GM12878 (cell line): Measurements from ENCODE around the gene DIPK1A. TPM values are rescaled to one million over a fixed set of nuclear protein-coding genes. Genes with fewer than 3 reads are reported as not detected.

ENCODE experiments used
- ATAC-seq: fragments of 200-7000 bp; cut with Tn5 transposase; 3 replicates; pipeline ENCODE4 v1.9.1; 2020; ENCODE audit warnings: mild to moderate bottlenecking, moderate library complexity
- BruUV-seq: library from RNA; stranded (reverse); fragments of 400-500 nt; replicated peaks from 2 replicates; lab custom pipeline; 2021; lab: Mats Ljungman, UMichigan
- CTCF ChIA-PET: fragments of 300-600 bp; sonication (Branson Sonifier 250); formaldehyde crosslinking; extraction: SDS; loops from one replicate; lab custom pipeline; 2021; ENCODE audit warnings: inconsistent platforms; lab: Yijun Ruan, JAX
- POLR2A ChIA-PET: fragments of 350-600 bp; formaldehyde crosslinking; extraction: SDS; loops from one replicate; lab custom pipeline; 2021; ENCODE audit warnings: inconsistent platforms; lab: Charles Lee
- RAD21 ChIA-PET: fragments of 300-600 bp; sonication (Branson Sonifier 250); formaldehyde crosslinking; loops from one replicate; lab custom pipeline; 2023; ENCODE audit warnings: antibody characterized with exemption; ENCODE audit not compliant: unreplicated experiment; lab: Charles Lee
- SMC1A ChIA-PET: fragments of 300-600 bp; sonication (Branson Sonifier 250); formaldehyde crosslinking; loops from one replicate; lab custom pipeline; 2023; ENCODE audit not compliant: unreplicated experiment, uncharacterized antibody; lab: Charles Lee
- DNase-seq: peaks from one replicate; pipeline ENCODE4 v3.0.0-alpha.2; 2011; ENCODE audit warnings: low read depth, low spot score
- FAIRE-seq: peaks from 3 replicates; lab custom pipeline; 2011; peaks lifted over from hg19 to GRCh38; lab: Jason Lieb, UNC
- H2AFZ ChIP-seq: 2 replicates; pipeline ENCODE4 v1.6.0; 2011; ENCODE audit warnings: low read depth, low read length, control low read depth; ENCODE audit not compliant: control insufficient read depth
- H3K27ac ChIP-seq: 2 replicates; pipeline ENCODE4 v1.5.1; 2011; ENCODE audit warnings: control low read depth; ENCODE audit not compliant: control insufficient read depth, insufficient read depth
- H3K27me3 ChIP-seq, 2 experiments: replicated peaks in 1 of 2; 2 replicates each; pipeline versions ENCODE4 v1.6.0 to v1.6.1; 2011; ENCODE audit warnings: low read length in 1 of 2; ENCODE audit not compliant: control insufficient read depth in 2 of 2, insufficient read depth in 2 of 2
- H3K36me3 ChIP-seq, 2 experiments: 2 replicates each; pipeline ENCODE4 v1.5.1; 2011; ENCODE audit warnings: low read length in 1 of 2; ENCODE audit not compliant: control insufficient read depth in 2 of 2, insufficient read depth in 2 of 2
- H3K4me1 ChIP-seq: 2 replicates; pipeline ENCODE4 v1.6.1; 2011; ENCODE audit warnings: mild to moderate bottlenecking, low read length, moderate library complexity, mixed read lengths; ENCODE audit not compliant: control insufficient read depth, insufficient read depth
- H3K4me2 ChIP-seq: 2 replicates; pipeline ENCODE4 v1.6.0; 2011; ENCODE audit warnings: control low read depth; ENCODE audit not compliant: control insufficient read depth, insufficient read depth
- H3K4me3 ChIP-seq: fragments of 200-600 bp; sonication (generic); 2 replicates; pipeline ENCODE4 v1.5.1; 2016
- H3K79me2 ChIP-seq: 2 replicates; pipeline ENCODE4 v1.6.0; 2011; ENCODE audit warnings: low read length; ENCODE audit not compliant: control insufficient read depth, insufficient read depth
- H3K9ac ChIP-seq: 2 replicates; pipeline ENCODE4 v1.8.0; 2011; ENCODE audit warnings: low read length, control low read depth, mixed read lengths; ENCODE audit not compliant: control insufficient read depth, insufficient read depth
- H3K9me3 ChIP-seq: replicated peaks from 3 replicates; pipeline ENCODE4 v1.5.1; 2011; ENCODE audit warnings: mild to moderate bottlenecking, low read length; ENCODE audit not compliant: control insufficient read depth, insufficient read depth
- H4K20me1 ChIP-seq: 2 replicates; pipeline ENCODE4 v1.6.0; 2011; ENCODE audit not compliant: control insufficient read depth, insufficient read depth
- CBX3 ChIP-seq: fragments of 200-600 bp; sonication (generic); IDR thresholded peaks from 2 replicates; pipeline ENCODE4 v1.6.1; 2016; ENCODE audit warnings: low read depth, borderline replicate concordance
- CHD1 ChIP-seq: IDR thresholded peaks from 2 replicates; pipeline ENCODE4 v1.6.1; 2012; ENCODE audit warnings: low read depth, low read length, improper control_type of control experiment
- EZH2 ChIP-seq: IDR thresholded peaks from 2 replicates; pipeline ENCODE4 v1.6.1; 2012; ENCODE audit warnings: low read depth, mild to moderate bottlenecking, control low read depth, inconsistent platforms, low read length, borderline replicate concordance; ENCODE audit not compliant: control insufficient read depth
- HDAC2 ChIP-seq: fragments of 200-600 bp; sonication (generic); IDR thresholded peaks from 2 replicates; pipeline ENCODE4 v1.6.1; 2017
- KDM1A ChIP-seq: fragments of 200-600 bp; sonication (generic); IDR thresholded peaks from 2 replicates; pipeline ENCODE4 v1.6.1; 2016; ENCODE audit warnings: borderline replicate concordance
- MTA3 ChIP-seq: IDR thresholded peaks from 2 replicates; pipeline ENCODE4 v1.6.1; 2012; ENCODE audit warnings: low read length, inconsistent platforms, borderline replicate concordance
- MYC ChIP-seq: IDR thresholded peaks from 2 replicates; pipeline ENCODE4 v1.6.1; 2011; ENCODE audit warnings: mild to moderate bottlenecking, low read length, moderate library complexity, inconsistent platforms; ENCODE audit not compliant: insufficient read depth, insufficient replicate concordance, insufficient read length, severe bottlenecking
- POLR2A ChIP-seq: IDR thresholded peaks from 2 replicates; pipeline ENCODE4 v1.6.1; 2011; ENCODE audit warnings: low read depth, mild to moderate bottlenecking, low read length
- YY1 ChIP-seq: IDR thresholded peaks from 2 replicates; pipeline ENCODE4 v1.6.1; 2011; ENCODE audit warnings: low read depth, mild to moderate bottlenecking, low read length
- ZBED1 ChIP-seq: IDR thresholded peaks from 2 replicates; pipeline ENCODE4 v1.6.1; 2016; ENCODE audit warnings: borderline replicate concordance
- in situ Hi-C: fragments of 300-500 bp; cut with MboI; formaldehyde crosslinking; loops from 9 replicates; pipeline ENCODE4 v1.14.3; 2018; ENCODE audit warnings: mixed read lengths
- intact Hi-C: fragments of 100-400 bp; cut with micrococcal nuclease; formaldehyde crosslinking; loops from one replicate; pipeline ENCODE4 v1.14.2; 2022; ENCODE audit not compliant: unreplicated experiment
- polyA plus RNA-seq, 11 experiments: library from polyadenylated mRNA; depleted of rRNA in 4 of 11; unstranded in 6 of 11; stranded (reverse) in 5 of 11; fragments of >200 nt; fragmentation: Nextera tagmentation in 4 of 11; fragmentation: Illumina TruSeq in 1 of 11; extraction: Ambion mirVana in 4 of 11; extraction: Trizol in 1 of 11; gene quantifications; 1 replicate in 1 of 11; 2 replicates in 10 of 11; pipeline versions ENCODE4 v1.2.1 to v1.2.3, GENCODE V29; 2011 to 2016; ENCODE audit warnings: inconsistent platforms in 2 of 11, missing spikeins in 2 of 11, low read depth in 1 of 11
- total RNA-seq, 4 experiments: library from RNA; depleted of rRNA in 3 of 4; stranded (reverse); fragments of >200 nt in 3 of 4; fragmentation: Illumina TruSeq in 1 of 4; extraction: Trizol in 1 of 4; gene quantifications; 2 replicates each; pipeline versions ENCODE4 v1.2.1 to v1.2.3, GENCODE V29; 2013 to 2021
- TF ChIP-seq, protein P1 (sequence below): fragments of 450-650 bp; conservative IDR thresholded peaks from 2 replicates; pipeline ENCODE4 v1.6.1; 2017; ENCODE audit warnings: mild to moderate bottlenecking, moderate library complexity
- TF ChIP-seq, protein P2 (sequence below): IDR thresholded peaks from 2 replicates; pipeline ENCODE4 v1.6.1; 2011; ENCODE audit warnings: mild to moderate bottlenecking, low read depth, low read length, moderate library complexity; ENCODE audit not compliant: insufficient replicate concordance
- TF ChIP-seq, protein P3 (sequence below): fragments of 150-350 bp; IDR thresholded peaks from 2 replicates; pipeline ENCODE4 v1.6.1; 2014; ENCODE audit warnings: mild to moderate bottlenecking, low read depth, low read length
- TF ChIP-seq, protein P4 (sequence below): fragments of 150-350 bp; IDR thresholded peaks from 2 replicates; pipeline ENCODE4 v1.6.1; 2016; ENCODE audit warnings: low read depth, low read length

DIPK1A gene
- total and polyA plus RNA-seq, 10 of the 15 experiments (the other 5 are each of a cell fraction or from before 2014, with no cell fraction given), result 4.9 to 15.0 (median 9.7) TPM

DNA sequence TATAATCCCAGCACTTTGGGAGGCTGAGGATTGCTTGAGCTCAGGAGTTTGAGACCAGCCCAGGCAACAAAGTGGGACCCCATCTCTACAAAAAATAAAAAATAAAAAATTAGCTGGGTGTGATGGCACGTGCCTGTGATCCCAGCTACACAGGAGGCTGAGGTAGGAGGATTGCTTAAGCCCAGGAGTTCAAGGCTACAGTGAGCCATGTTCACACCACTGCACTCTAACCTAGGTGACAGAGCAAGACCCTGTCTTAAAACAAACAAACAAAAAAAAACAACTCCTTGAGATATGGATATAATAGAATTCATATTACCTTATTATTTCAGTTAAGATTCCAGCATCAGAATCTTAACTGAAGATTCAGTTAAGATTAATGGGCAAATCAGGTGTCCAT lies 77.1 kb downstream of the DIPK1A start (continued):
- TF ChIP-seq, protein P1, sequence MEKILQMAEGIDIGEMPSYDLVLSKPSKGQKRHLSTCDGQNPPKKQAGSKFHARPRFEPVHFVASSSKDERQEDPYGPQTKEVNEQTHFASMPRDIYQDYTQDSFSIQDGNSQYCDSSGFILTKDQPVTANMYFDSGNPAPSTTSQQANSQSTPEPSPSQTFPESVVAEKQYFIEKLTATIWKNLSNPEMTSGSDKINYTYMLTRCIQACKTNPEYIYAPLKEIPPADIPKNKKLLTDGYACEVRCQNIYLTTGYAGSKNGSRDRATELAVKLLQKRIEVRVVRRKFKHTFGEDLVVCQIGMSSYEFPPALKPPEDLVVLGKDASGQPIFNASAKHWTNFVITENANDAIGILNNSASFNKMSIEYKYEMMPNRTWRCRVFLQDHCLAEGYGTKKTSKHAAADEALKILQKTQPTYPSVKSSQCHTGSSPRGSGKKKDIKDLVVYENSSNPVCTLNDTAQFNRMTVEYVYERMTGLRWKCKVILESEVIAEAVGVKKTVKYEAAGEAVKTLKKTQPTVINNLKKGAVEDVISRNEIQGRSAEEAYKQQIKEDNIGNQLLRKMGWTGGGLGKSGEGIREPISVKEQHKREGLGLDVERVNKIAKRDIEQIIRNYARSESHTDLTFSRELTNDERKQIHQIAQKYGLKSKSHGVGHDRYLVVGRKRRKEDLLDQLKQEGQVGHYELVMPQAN, result no peak
- TF ChIP-seq YY1, result no peak

DNA sequence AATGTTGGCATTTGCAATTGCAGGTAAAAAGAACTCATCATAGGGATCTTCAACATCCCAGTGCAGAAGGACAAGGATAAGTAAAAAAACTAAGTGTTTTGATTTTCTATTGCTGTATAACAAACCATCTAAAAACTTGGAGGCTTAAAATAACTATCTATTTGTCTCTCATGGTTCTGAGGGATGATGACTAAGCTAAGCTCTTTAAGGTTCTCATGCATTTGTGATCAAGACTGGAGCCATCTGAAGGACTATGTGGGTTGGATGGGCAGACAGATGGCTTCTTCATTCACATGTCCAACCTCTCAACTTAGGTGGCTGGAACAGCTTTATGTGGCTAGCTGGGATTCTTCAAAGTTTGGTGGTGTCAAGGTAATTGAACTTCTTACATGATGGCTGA lies 78.0 kb downstream of the DIPK1A start:
- no peak for FAIRE-seq
- no TSS peak for BruUV-seq
- ChIA-PET RAD21 (interaction anchor here (0.8 to 1.3 kb wide), 2 partner anchors 66 to 130 kb away, joined by 3 read pairs; no protein-coding TSS in a partner anchor), CTCF (interaction anchor here (0.8 to 1.8 kb wide), 7 partner anchors 18 to 133 kb away, joined by 3 to 4 read pairs (median 3); no protein-coding TSS in a partner anchor), SMC1A (interaction anchor here (1.1 to 2.4 kb wide), 3 partner anchors 15 to 69 kb away, joined by 4 to 6 read pairs (median 4); no protein-coding TSS in a partner anchor), POLR2A (interaction anchor here (0.5 to 0.8 kb wide), 2 partner anchors 56 to 76 kb away, joined by 3 to 4 read pairs; no protein-coding TSS in a partner anchor)
- no peak overlapping the region for H3K27ac ChIP-seq
- H3K4me1 ChIP-seq, result no peaks in the 10 kb centered on the region
- no peaks in the 10 kb centered on the region for H3K27me3 ChIP-seq
- H4K20me1 ChIP-seq, result no peaks in the 10 kb centered on the region
- H3K79me2 ChIP-seq, result no peaks in the 10 kb centered on the region
- H2AFZ ChIP-seq, result no peak overlapping the region
- no peak overlapping the region for H3K9ac ChIP-seq
- in situ Hi-C loops (no loop called here), intact Hi-C loops (no loop called here)
- H3K9me3 ChIP-seq, result no peaks in the 10 kb centered on the region
- no peak for ATAC-seq
- no peak for DNase-seq
- no peaks in the 10 kb centered on the region for H3K36me3 ChIP-seq
- no peak overlapping the region for H3K4me3 ChIP-seq
- H3K4me2 ChIP-seq, result no peak overlapping the region
- TF ChIP-seq KDM1A, result no peak
- no peak for TF ChIP-seq POLR2A
- TF ChIP-seq CBX3, result no peak
- TF ChIP-seq, protein P2, sequence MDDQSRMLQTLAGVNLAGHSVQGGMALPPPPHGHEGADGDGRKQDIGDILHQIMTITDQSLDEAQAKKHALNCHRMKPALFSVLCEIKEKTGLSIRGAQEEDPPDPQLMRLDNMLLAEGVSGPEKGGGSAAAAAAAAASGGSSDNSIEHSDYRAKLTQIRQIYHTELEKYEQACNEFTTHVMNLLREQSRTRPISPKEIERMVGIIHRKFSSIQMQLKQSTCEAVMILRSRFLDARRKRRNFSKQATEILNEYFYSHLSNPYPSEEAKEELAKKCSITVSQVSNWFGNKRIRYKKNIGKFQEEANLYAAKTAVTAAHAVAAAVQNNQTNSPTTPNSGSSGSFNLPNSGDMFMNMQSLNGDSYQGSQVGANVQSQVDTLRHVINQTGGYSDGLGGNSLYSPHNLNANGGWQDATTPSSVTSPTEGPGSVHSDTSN, result no peak
- TF ChIP-seq HDAC2, result no peak
- no peak for TF ChIP-seq CHD1
- no peak for TF ChIP-seq MYC
- TF ChIP-seq MTA3, result no peak
- no peak for TF ChIP-seq ZBED1
- TF ChIP-seq EZH2, result no peak
- TF ChIP-seq, protein P3, sequence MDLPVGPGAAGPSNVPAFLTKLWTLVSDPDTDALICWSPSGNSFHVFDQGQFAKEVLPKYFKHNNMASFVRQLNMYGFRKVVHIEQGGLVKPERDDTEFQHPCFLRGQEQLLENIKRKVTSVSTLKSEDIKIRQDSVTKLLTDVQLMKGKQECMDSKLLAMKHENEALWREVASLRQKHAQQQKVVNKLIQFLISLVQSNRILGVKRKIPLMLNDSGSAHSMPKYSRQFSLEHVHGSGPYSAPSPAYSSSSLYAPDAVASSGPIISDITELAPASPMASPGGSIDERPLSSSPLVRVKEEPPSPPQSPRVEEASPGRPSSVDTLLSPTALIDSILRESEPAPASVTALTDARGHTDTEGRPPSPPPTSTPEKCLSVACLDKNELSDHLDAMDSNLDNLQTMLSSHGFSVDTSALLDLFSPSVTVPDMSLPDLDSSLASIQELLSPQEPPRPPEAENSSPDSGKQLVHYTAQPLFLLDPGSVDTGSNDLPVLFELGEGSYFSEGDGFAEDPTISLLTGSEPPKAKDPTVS, result no peak
- TF ChIP-seq, protein P4, sequence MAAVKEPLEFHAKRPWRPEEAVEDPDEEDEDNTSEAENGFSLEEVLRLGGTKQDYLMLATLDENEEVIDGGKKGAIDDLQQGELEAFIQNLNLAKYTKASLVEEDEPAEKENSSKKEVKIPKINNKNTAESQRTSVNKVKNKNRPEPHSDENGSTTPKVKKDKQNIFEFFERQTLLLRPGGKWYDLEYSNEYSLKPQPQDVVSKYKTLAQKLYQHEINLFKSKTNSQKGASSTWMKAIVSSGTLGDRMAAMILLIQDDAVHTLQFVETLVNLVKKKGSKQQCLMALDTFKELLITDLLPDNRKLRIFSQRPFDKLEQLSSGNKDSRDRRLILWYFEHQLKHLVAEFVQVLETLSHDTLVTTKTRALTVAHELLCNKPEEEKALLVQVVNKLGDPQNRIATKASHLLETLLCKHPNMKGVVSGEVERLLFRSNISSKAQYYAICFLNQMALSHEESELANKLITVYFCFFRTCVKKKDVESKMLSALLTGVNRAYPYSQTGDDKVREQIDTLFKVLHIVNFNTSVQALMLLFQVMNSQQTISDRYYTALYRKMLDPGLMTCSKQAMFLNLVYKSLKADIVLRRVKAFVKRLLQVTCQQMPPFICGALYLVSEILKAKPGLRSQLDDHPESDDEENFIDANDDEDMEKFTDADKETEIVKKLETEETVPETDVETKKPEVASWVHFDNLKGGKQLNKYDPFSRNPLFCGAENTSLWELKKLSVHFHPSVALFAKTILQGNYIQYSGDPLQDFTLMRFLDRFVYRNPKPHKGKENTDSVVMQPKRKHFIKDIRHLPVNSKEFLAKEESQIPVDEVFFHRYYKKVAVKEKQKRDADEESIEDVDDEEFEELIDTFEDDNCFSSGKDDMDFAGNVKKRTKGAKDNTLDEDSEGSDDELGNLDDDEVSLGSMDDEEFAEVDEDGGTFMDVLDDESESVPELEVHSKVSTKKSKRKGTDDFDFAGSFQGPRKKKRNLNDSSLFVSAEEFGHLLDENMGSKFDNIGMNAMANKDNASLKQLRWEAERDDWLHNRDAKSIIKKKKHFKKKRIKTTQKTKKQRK, result no peak
